ENCODE measurements around the gene KATNAL1.

DNA sequence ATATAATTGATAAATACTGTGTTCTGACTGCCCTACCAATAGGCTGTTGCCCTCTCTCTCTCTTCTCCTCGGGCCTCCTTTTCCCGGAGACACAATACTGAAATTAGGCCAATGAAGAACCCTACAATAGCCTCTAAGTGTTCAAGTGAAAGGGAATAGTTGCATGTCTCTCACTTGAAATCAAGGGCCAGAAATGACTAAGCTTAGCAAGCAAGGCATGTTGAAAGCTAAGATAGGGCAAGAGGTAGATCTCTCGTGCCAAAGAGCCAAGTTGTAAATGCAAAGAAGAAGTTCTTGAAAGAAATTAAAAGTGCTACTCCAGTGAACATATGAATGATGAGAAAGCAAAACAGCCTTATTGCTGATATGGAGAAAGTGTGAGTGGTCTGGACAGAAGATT lies 13.3 kb downstream of the KATNAL1 start:
- TF ChIP-seq ZNF384 (IDR thresholded peaks at IDR 0.05) = no peak
- no peak for TF ChIP-seq HDGF (IDR thresholded peaks at IDR 0.05; ENCODE audit: borderline replicate concordance)
- TF ChIP-seq TARDBP (IDR thresholded peaks at IDR 0.05) = no peak
- TF ChIP-seq FOXM1 (IDR thresholded peaks at IDR 0.05; ENCODE audit: borderline replicate concordance) = no peak
- no peak for TF ChIP-seq LEF1 (IDR thresholded peaks at IDR 0.05; ENCODE audit: borderline replicate concordance)
- TF ChIP-seq SP1 (IDR thresholded peaks at IDR 0.05) = no peak
- no peak for TF ChIP-seq NFRKB (IDR thresholded peaks at IDR 0.05)
- TF ChIP-seq CTBP1 (IDR thresholded peaks at IDR 0.05; ENCODE audit: borderline replicate concordance) = no peak
- TF ChIP-seq FOXA1 (IDR thresholded peaks at IDR 0.05) = no peak
- no peak for TF ChIP-seq ARNT (IDR thresholded peaks at IDR 0.05)
- TF ChIP-seq FOXK2 (IDR thresholded peaks at IDR 0.05) = no peak
- no peak for TF ChIP-seq SUZ12 (IDR thresholded peaks at IDR 0.05)
- no peak for TF ChIP-seq BHLHE40 (IDR thresholded peaks at IDR 0.05; ENCODE audit: borderline replicate concordance)

Data from HEK293T (cell line).